Measurements from ENCODE around the gene IMPA2. TPM values are rescaled to one million over a fixed set of nuclear protein-coding genes. Genes with fewer than 3 reads are reported as not detected.
A peak's percentile ranks its signal among the peaks of the same experiment; 100 is the strongest.

The IMPA2 gene
- total and polyA plus RNA-seq, 2 of the 13 experiments (the other 11 are each of a cell fraction or from before 2014, with no cell fraction given), result 37.8 to 71.8 TPM

- no peak; the same call in 1 of the 2 replicates for TF ChIP-seq RFXAP (CRISPR knock-in tag; IDR thresholded peaks at IDR 0.05; ENCODE audit: borderline replicate concordance)
- TF ChIP-seq ARID3A (IDR thresholded peaks at IDR 0.05; ENCODE audit: low read depth, low read length), result no peak
- no peak for TF ChIP-seq ZNF567 (CRISPR knock-in tag; IDR thresholded peaks at IDR 0.05; ENCODE audit: borderline replicate concordance)
- no peak for TF ChIP-seq ZNF337 (CRISPR knock-in tag; IDR thresholded peaks at IDR 0.05; ENCODE audit: borderline replicate concordance, low read depth)
- peak; percentile 32; the same call in 1 of the 2 replicates for TF ChIP-seq CREM (IDR thresholded peaks at IDR 0.05)
- TF ChIP-seq CREM (CRISPR knock-in tag; IDR thresholded peaks at IDR 0.05), result no peak
- no peak for TF ChIP-seq E2F2 (CRISPR knock-in tag; IDR thresholded peaks at IDR 0.05; ENCODE audit: borderline replicate concordance)
- no peak; the same call in 1 of the 2 replicates for TF ChIP-seq ZNF317 (CRISPR knock-in tag; IDR thresholded peaks at IDR 0.05)
- TF ChIP-seq SRSF4 (IDR thresholded peaks at IDR 0.05; ENCODE audit: low read depth, low read length, poor library complexity, severe bottlenecking), result no peak
- no peak for TF ChIP-seq CAMTA2 (CRISPR knock-in tag; IDR thresholded peaks at IDR 0.05; ENCODE audit: borderline replicate concordance)
- peak; percentile 75 for TF ChIP-seq IRF2 (CRISPR knock-in tag; IDR thresholded peaks at IDR 0.05)
- TF ChIP-seq ZNF30 (CRISPR knock-in tag; IDR thresholded peaks at IDR 0.05), result no peak
- TF ChIP-seq FOSL2 (CRISPR knock-in tag; IDR thresholded peaks at IDR 0.05), result peak; percentile 75
- no peak for TF ChIP-seq KDM5A (IDR thresholded peaks at IDR 0.05; ENCODE audit: borderline replicate concordance, low read length)
- no peak for TF ChIP-seq ZNF367 (CRISPR knock-in tag; IDR thresholded peaks at IDR 0.05; ENCODE audit: borderline replicate concordance)
- peak; percentile 97 for TF ChIP-seq SKI (IDR thresholded peaks at IDR 0.05; ENCODE audit: partially characterized antibody)
- TF ChIP-seq RCOR2 (CRISPR knock-in tag; IDR thresholded peaks at IDR 0.05), result no peak
- no peak for TF ChIP-seq RBAK (CRISPR knock-in tag; IDR thresholded peaks at IDR 0.05)
- no peak for TF ChIP-seq ZNF839 (CRISPR knock-in tag; IDR thresholded peaks at IDR 0.05; ENCODE audit: borderline replicate concordance)
- TF ChIP-seq ZNF430 (CRISPR knock-in tag; IDR thresholded peaks at IDR 0.05), result 0 out of 2 replicates have a peak, but pooled peaks have one; percentile 36
- peak; percentile 68 for TF ChIP-seq ZNF687 (CRISPR knock-in tag; IDR thresholded peaks at IDR 0.05)
- TF ChIP-seq ZNF460 (CRISPR knock-in tag; IDR thresholded peaks at IDR 0.05; ENCODE audit: borderline replicate concordance), result no peak
- TF ChIP-seq ZNF607 (CRISPR knock-in tag; IDR thresholded peaks at IDR 0.05; ENCODE audit: borderline replicate concordance), result no peak
These were observed 33.8 kb upstream of the IMPA2 start (continued) for GRCh38 chr18:11947214-11948191.

Data from HepG2 (cell line).